C4-2B (cell line): ENCODE measurements around the gene BRIP1.

Source experiments
- H3K27ac ChIP-seq: fragments of 450-650 bp; 2 replicates; pipeline ENCODE4 v1.5.1; 2017
- CTCF ChIP-seq: fragments of 450-650 bp; conservative IDR thresholded peaks from 2 replicates; pipeline ENCODE4 v1.5.1; 2017; ENCODE audit warnings: mild to moderate bottlenecking
- ZFX ChIP-seq: fragments of 450-650 bp; IDR thresholded peaks from 2 replicates; pipeline ENCODE4 v1.6.1; 2017

BRIP1 gene

GRCh38 chr17:61847659-61848058 lies 15.7 kb downstream of the BRIP1 start:
- TF ChIP-seq ZFX (no peak), CTCF (no peak)

GRCh38 chr17:61846761-61847375 lies 16.5 kb downstream of the BRIP1 start:
- TF ChIP-seq CTCF (no peak), ZFX (no peak)
- H3K27ac ChIP-seq: no peak overlapping the region

More at GRCh38 chr17:61847659-61848058, 15.7 kb downstream of the BRIP1 start:
- no peak overlapping the region for H3K27ac ChIP-seq

- H3K27ac ChIP-seq: no peak overlapping the region
- TF ChIP-seq ZFX (no peak), CTCF (no peak)
These were observed 17.2 kb downstream of the BRIP1 start for GRCh38 chr17:61846088-61846487.

GRCh38 chr17:61843435-61843834 lies 19.9 kb downstream of the BRIP1 start:
- H3K27ac ChIP-seq: no peak overlapping the region
- TF ChIP-seq ZFX (no peak), CTCF (no peak)

GRCh38 chr17:61842899-61843298 lies 20.4 kb downstream of the BRIP1 start:
- no peak overlapping the region for H3K27ac ChIP-seq
- no peak for TF ChIP-seq ZFX
- TF ChIP-seq CTCF: no peak

- H3K27ac ChIP-seq: no peak overlapping the region
- TF ChIP-seq CTCF (no peak), ZFX (no peak)
These were observed 24.0 kb downstream of the BRIP1 start for GRCh38 chr17:61839300-61839786.

- no peak overlapping the region for H3K27ac ChIP-seq
- TF ChIP-seq CTCF (peak; percentile 94), ZFX (no peak)
These were observed 25.9 kb downstream of the BRIP1 start for GRCh38 chr17:61837175-61838051.
